ENCODE data around the gene POLR3E. TPM values are rescaled to one million over a fixed set of nuclear protein-coding genes. Genes with fewer than 3 reads are reported as not detected.

The POLR3E gene
- total and polyA plus RNA-seq, 2 donors (not counting 3 experiments of a cell fraction or from before 2014, with no cell fraction given), result 48.3 to 62.2 TPM

GRCh38 chr16:22375117-22375962, 78.1 kb downstream of the POLR3E start:
- dilution Hi-C loops (cut with MboI; ENCODE audit: extremely low pct_ligation_motif_present, low sequenced_read_pairs) (no loop called here), intact Hi-C loops (cut with micrococcal nuclease) (no loop called here)
- TF ChIP-seq EZH2 (IDR thresholded peaks at IDR 0.05; ENCODE audit: borderline replicate concordance, low read depth, low read length, severe bottlenecking) (no peak), FOS (IDR thresholded peaks at IDR 0.05; ENCODE audit: borderline replicate concordance, insufficient read depth, low read length) (no peak), MYC (IDR thresholded peaks at IDR 0.05; ENCODE audit: low read depth, low read length) (no peak), JUN (IDR thresholded peaks at IDR 0.05; ENCODE audit: borderline replicate concordance, insufficient read depth, insufficient read length, low read depth) (no peak), POLR2A (IDR thresholded peaks at IDR 0.05; ENCODE audit: low read depth, low read length) (no peak)
- TF ChIP-seq, protein P1, sequence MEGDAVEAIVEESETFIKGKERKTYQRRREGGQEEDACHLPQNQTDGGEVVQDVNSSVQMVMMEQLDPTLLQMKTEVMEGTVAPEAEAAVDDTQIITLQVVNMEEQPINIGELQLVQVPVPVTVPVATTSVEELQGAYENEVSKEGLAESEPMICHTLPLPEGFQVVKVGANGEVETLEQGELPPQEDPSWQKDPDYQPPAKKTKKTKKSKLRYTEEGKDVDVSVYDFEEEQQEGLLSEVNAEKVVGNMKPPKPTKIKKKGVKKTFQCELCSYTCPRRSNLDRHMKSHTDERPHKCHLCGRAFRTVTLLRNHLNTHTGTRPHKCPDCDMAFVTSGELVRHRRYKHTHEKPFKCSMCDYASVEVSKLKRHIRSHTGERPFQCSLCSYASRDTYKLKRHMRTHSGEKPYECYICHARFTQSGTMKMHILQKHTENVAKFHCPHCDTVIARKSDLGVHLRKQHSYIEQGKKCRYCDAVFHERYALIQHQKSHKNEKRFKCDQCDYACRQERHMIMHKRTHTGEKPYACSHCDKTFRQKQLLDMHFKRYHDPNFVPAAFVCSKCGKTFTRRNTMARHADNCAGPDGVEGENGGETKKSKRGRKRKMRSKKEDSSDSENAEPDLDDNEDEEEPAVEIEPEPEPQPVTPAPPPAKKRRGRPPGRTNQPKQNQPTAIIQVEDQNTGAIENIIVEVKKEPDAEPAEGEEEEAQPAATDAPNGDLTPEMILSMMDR (IDR thresholded peaks at IDR 0.05; ENCODE audit: extremely low read depth in 1 of 2, insufficient read depth in 1 of 2, low read depth in 1 of 2, low read length in 2 of 2), result no peak
- peak overlapping the region; percentile 82 to 97 (median 87) for H3K4me3 ChIP-seq (replicated peaks in 1 of 3; ENCODE audit: insufficient read depth in 1 of 3, low read depth in 1 of 3, low read length in 3 of 3)
- no peaks in the 10 kb centered on the region for H3K9me3 ChIP-seq (replicated peaks; ENCODE audit: control insufficient read depth, insufficient read depth, low read length)
- H3K4me2 ChIP-seq (ENCODE audit: insufficient read depth, low read length), result peak overlapping the region; percentile 85
- TSS peak; percentile 61 for BruUV-seq (replicated peaks)
- H3K9ac ChIP-seq (replicated peaks; ENCODE audit: extremely low read depth, insufficient read depth, low read length), result peak overlapping the region; percentile 94
- ChIA-PET CTCF (interaction anchor here (0.6 to 1.8 kb wide), 5 partner anchors 9 to 54 kb away, joined by 3 to 5 read pairs (median 3); no protein-coding TSS in a partner anchor), POLR2A (interaction anchor here (0.6 kb wide), 1 partner anchor 28 kb away, joined by 7 read pairs; no protein-coding TSS in a partner anchor)
- no peaks in the 10 kb centered on the region for H3K9me1 ChIP-seq (replicated peaks; ENCODE audit: control insufficient read depth, extremely low read depth, insufficient read depth, low read length)
- FAIRE-seq, result no peak
- no peaks in the 10 kb centered on the region for H3K27me3 ChIP-seq (ENCODE audit: control insufficient read depth in 2 of 2, insufficient read depth in 2 of 2, low read length in 2 of 2)
- peaks cover 0 to 2% of the 10 kb centered on the region in 2 experiments for H3K36me3 ChIP-seq (ENCODE audit: control insufficient read depth in 2 of 2, extremely low read depth in 1 of 2, insufficient read depth in 2 of 2, low read length in 2 of 2)
- peaks cover 3% of the 10 kb centered on the region for H4K20me1 ChIP-seq (replicated peaks; ENCODE audit: control insufficient read depth, extremely low read depth, insufficient read depth, low read length)
- peaks cover 40% of the 10 kb centered on the region for H3K79me2 ChIP-seq (ENCODE audit: control insufficient read depth, insufficient read depth, low read length)
- H3K4me1 ChIP-seq (ENCODE audit: control insufficient read depth, extremely low read depth, insufficient read depth, low read length), result peaks cover 32% of the 10 kb centered on the region
- peak overlapping the region; percentile 74 for H2AFZ ChIP-seq (ENCODE audit: low read depth, low read length)
- H3K27ac ChIP-seq (ENCODE audit: insufficient read depth, low read depth, low read length), result no peak overlapping the region
- no peak for DNase-seq (ENCODE audit: low read depth, low spot score)
